Ascending aorta (tissue), 2 donors: ENCODE results near the gene ANKRD39. TPM values are rescaled to one million over a fixed set of nuclear protein-coding genes. Genes with fewer than 3 reads are reported as not detected.

Experiments
- DNase-seq, 2 donors: peaks; one replicate each; pipeline ENCODE4 v3.0.0-alpha.2; 2019; ENCODE audit warnings: low spot score in 2 of 2
- H3K27ac ChIP-seq, 2 donors: fragments of 200-600 bp; sonication (generic); one replicate each; pipeline ENCODE4 v1.5.1; 2016 to 2017; ENCODE audit warnings: mild to moderate bottlenecking in 1 of 2
- H3K27me3 ChIP-seq: fragments of 200-600 bp; sonication (generic); one replicate; pipeline ENCODE4 v1.5.1; 2017
- H3K36me3 ChIP-seq, 2 donors: fragments of 200-600 bp; sonication (generic); one replicate each; pipeline ENCODE4 v1.5.1; 2016
- H3K4me1 ChIP-seq, 2 donors: fragments of 200-600 bp; sonication (generic); one replicate each; pipeline ENCODE4 v1.5.1; 2016 to 2017; ENCODE audit warnings: mild to moderate bottlenecking in 1 of 2
- H3K4me3 ChIP-seq, 2 donors: fragments of 200-600 bp; sonication (generic); one replicate each; pipeline ENCODE4 v1.5.1; 2016 to 2017; ENCODE audit warnings: mild to moderate bottlenecking in 1 of 2
- H3K9me3 ChIP-seq, 2 donors: fragments of 200-600 bp; sonication (generic); one replicate each; pipeline ENCODE4 v1.5.1; 2016
- intact Hi-C: fragments of 100-400 bp; cut with DNase I; formaldehyde crosslinking; loops from one replicate; pipeline ENCODE4 v1.15.1; 2023
- total RNA-seq: library from RNA; depleted of rRNA; stranded (reverse); fragments of >200 nt; gene quantifications from one replicate; pipeline ENCODE4 v1.1.0, GENCODE V29; 2016
- TF ChIP-seq, protein P1 (sequence below), 3 experiments: fragments of 200-600 bp in 2 of 3; fragments of 450-650 bp in 1 of 3; sonication (generic) in 2 of 3; IDR thresholded peaks; one replicate each; pipeline ENCODE4 v1.5.1; 2016 to 2019; ENCODE audit warnings: antibody characterized with exemption in 3 of 3, mild to moderate bottlenecking in 1 of 3, moderate library complexity in 1 of 3

The ANKRD39 gene
- total RNA-seq, 1 donor from 2014 or later = 2.3 TPM

DNA sequence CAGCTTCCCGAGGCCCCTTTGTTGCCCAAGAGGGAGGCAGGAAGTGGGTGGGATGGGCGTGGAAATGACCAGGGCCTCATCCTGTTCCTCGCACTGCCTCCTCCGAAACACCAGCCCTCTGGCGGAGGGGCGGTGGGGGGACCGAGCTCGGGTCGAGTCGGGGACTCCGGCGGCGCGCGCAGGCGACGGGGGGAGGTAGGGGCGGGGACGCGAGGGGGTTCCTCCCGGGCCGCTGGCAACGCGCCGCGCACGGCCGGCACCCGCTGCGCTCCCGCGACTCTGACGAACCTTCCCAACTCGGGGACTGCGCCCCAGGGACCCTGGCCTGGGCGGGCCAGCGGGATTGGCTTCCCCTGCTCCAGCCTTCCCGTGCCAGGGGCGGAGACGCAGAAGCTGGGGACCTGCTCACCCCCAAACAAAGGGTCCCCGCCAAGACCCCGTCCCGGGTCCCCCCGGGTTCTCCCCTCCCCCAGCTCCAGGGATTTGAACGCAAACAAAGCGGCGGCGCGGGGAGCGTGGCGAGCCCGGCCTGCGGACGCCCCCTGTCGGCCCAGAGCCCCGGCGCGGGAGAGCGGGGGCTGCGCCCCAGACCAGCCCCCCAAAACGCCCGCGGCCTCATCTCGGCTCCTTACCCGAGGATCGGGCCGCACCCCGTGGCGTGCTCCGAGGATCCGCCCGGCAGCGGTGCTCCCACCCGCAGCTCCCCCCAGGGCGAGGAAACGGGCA is 10.9 kb upstream of the ANKRD39 start:
- Histone ChIP-seq H3K4me3 (peak overlapping the region; percentile 88 to 98), H3K4me1 (peaks cover 18 to 38% of the 10 kb centered on the region in 2 donors), H3K27me3 (no peaks in the 10 kb centered on the region), H3K9me3 (no peaks in the 10 kb centered on the region), H3K36me3 (peaks cover 37 to 38% of the 10 kb centered on the region in 2 donors), H3K27ac (peak overlapping the region; percentile 96 to 99)
- intact Hi-C loops = loop anchor here (1.0 to 10.0 kb wide), 5 partner anchors 10 to 244 kb away; partner anchors contain the start of genes ANKRD36, ANKRD39 and FAHD2B
- TF ChIP-seq, protein P1, sequence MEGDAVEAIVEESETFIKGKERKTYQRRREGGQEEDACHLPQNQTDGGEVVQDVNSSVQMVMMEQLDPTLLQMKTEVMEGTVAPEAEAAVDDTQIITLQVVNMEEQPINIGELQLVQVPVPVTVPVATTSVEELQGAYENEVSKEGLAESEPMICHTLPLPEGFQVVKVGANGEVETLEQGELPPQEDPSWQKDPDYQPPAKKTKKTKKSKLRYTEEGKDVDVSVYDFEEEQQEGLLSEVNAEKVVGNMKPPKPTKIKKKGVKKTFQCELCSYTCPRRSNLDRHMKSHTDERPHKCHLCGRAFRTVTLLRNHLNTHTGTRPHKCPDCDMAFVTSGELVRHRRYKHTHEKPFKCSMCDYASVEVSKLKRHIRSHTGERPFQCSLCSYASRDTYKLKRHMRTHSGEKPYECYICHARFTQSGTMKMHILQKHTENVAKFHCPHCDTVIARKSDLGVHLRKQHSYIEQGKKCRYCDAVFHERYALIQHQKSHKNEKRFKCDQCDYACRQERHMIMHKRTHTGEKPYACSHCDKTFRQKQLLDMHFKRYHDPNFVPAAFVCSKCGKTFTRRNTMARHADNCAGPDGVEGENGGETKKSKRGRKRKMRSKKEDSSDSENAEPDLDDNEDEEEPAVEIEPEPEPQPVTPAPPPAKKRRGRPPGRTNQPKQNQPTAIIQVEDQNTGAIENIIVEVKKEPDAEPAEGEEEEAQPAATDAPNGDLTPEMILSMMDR (IDR thresholded peaks at IDR 0.05) = peak; percentile 51 to 66 (median 62)
- DNase-seq = peak; percentile 73 to 95

DNA sequence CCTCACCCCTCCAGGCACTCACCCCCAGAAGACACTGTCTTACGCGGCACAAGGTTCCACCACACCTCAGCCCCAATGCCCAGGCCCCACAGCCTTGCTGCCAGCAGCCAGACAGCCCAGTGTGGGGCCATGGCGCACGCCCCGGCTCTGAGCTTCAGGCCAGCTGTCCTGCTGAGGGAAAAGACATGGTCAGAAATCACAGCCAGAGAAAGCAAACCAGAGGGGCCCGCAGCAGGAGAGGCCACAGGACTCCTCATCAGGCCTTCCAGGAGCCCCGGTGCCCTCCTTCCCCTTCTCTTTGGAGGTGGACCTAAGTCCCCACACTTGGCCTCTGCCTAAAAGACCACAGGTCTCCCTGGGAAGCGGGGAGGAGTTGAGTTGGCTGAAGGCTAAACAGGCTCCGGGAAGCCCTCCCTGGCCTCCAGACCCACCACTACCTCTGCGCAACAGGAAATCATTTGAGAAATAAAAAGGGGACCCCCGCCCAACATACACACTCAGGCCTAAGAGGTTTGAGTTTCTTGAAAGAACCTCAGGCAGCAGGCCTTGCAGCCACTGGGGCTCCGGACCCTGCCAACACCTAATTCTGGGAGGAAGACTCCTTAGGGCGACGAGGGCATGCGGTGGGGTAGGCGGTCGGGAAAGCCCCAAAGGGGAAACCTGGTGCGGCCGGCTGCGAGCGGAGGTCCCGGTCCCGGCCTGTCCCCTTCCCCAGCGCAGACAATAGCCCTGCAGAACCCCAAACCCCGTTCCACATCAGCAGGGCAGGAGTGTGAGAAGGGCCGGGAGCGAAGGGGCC is 10.1 kb upstream of the ANKRD39 start:
- intact Hi-C loops = loop anchor here (5.0 to 10.0 kb wide), 2 partner anchors 227 to 244 kb away; partner anchors contain the start of genes ANKRD36 and FAHD2B
- Histone ChIP-seq H3K4me1 (peaks cover 16 to 31% of the 10 kb centered on the region in 2 donors), H3K9me3 (no peaks in the 10 kb centered on the region), H3K27ac (peak overlapping the region; percentile 96 to 99), H3K36me3 (peaks cover 45% of the 10 kb centered on the region in 2 donors), H3K27me3 (no peaks in the 10 kb centered on the region), H3K4me3 (peak overlapping the region; percentile 88 to 98)
- TF ChIP-seq, protein P1 (IDR thresholded peaks at IDR 0.05) = peak in 1 of 3 experiments; percentile 8
- no peak for DNase-seq

DNA sequence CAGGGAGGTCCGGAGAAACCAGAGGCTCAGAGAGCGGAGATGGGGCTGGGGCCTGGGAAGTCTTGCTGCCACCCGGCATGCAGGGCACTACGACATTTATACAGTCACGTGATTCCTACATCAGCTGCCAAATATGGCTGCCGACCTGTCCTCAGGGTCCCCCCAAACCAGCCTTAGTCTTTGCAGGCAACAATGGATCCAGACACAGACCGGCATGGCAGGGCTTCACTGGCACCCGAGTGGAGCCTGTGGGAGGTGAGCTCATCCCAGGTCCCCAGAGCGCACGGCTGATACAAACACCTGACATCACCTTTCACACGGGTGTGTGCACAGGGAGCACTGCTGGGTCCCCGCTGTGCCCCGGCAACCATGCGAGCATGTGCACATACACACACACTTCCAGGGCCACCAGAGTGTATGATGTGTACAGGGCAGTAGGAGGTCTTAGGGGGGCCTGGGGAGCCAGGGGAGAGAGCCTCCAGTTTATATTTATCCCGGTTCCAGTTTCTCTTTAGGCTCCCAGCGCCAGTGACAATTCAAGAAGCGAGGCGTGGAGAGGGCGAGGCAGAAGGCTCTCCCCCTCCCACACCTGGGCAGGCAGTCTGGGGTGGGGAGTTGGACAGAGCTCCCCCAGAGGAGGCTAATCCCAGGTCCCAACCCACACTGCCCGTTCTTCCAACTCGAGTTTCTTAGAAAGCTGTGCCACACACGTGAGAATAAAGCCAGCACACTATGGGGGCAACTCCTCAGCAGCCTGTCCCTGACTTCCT is 9.4 kb upstream of the ANKRD39 start:
- intact Hi-C loops = loop anchor here (5.0 to 10.0 kb wide), 2 partner anchors 228 to 245 kb away; partner anchors contain the start of genes ANKRD36 and FAHD2B
- Histone ChIP-seq H3K4me1 (peaks cover 16 to 30% of the 10 kb centered on the region in 2 donors), H3K27me3 (no peaks in the 10 kb centered on the region), H3K27ac (peak overlapping the region; percentile 96 to 99), H3K9me3 (no peaks in the 10 kb centered on the region), H3K4me3 (peak overlapping the region; percentile 88 to 98), H3K36me3 (peaks cover 48 to 51% of the 10 kb centered on the region in 2 donors)
- DNase-seq = no peak
- TF ChIP-seq, protein P1 (IDR thresholded peaks at IDR 0.05) = no peak

DNA sequence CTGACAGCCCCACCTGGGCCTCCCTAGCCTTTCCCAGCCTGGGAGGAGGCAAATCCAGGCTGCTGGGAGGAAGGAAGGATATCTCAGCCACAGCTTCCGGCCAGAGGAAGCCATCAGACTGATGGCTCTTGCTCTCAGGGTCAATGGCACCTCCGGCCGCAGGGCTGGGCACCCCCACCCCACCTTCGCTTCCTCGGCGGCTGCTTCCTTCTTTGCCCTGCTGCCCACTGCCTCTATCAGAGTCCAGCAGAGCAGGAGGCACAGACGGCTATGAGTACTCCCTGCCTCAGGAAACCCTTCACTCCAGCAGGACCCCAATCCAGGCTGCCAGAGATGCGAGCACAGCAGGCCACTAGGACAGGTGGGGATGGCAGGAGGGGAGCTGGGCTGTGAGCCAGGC is 8.8 kb upstream of the ANKRD39 start:
- peaks cover 54 to 57% of the 10 kb centered on the region in 2 donors for H3K36me3 ChIP-seq
- peak overlapping the region; percentile 96 to 99 for H3K27ac ChIP-seq
- H3K4me3 ChIP-seq = peak overlapping the region in 1 of 2 donors; percentile 98
- intact Hi-C loops = loop anchor here (5.0 to 10.0 kb wide), 2 partner anchors 228 to 246 kb away; partner anchors contain the start of genes ANKRD36 and FAHD2B
- H3K9me3 ChIP-seq = no peaks in the 10 kb centered on the region
- peaks cover 16 to 30% of the 10 kb centered on the region in 2 donors for H3K4me1 ChIP-seq
- DNase-seq = no peak
- TF ChIP-seq, protein P1 (IDR thresholded peaks at IDR 0.05) = no peak
- H3K27me3 ChIP-seq = no peaks in the 10 kb centered on the region

DNA sequence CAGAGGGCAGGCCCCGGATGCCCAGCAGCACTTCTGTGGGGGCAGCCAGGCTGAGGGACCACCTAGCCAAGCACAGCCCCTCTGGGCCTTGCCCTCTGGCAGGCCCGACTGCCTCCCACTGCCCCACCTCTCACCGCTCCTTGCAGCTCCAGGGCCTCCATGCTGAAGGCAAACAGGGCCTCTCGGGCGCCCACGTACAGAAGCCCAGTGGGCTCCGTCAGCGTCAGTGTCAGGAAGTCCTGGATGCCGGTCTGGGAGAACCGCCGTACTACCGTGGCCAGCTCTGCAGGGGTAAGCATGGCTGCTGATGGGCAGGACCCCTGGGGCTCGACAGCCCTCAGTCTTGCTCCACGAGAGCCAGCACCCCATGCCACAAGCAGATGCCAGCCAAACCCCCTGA is 8.3 kb upstream of the ANKRD39 start:
- H3K36me3 ChIP-seq = peaks cover 59 to 61% of the 10 kb centered on the region in 2 donors

More for the DNA sequence above, 8.3 kb upstream of the ANKRD39 start:
- intact Hi-C loops = loop anchor here (5.0 to 10.0 kb wide), 2 partner anchors 229 to 246 kb away; partner anchors contain the start of genes ANKRD36 and FAHD2B
- Histone ChIP-seq H3K27ac (peak overlapping the region; percentile 96 to 99), H3K4me1 (peaks cover 16 to 29% of the 10 kb centered on the region in 2 donors), H3K9me3 (no peaks in the 10 kb centered on the region), H3K27me3 (no peaks in the 10 kb centered on the region), H3K4me3 (no peak overlapping the region)
- TF ChIP-seq, protein P1 (IDR thresholded peaks at IDR 0.05) = no peak
- no peak for DNase-seq
